ENCODE data around the gene MGRN1. TPM values are rescaled to one million over a fixed set of nuclear protein-coding genes. Genes with fewer than 3 reads are reported as not detected.
A peak's percentile ranks its signal among the peaks of the same experiment; 100 is the strongest.

The MGRN1 gene
- total RNA-seq, 1 experiment from 2014 or later, result 54.6 TPM

- H3K36me3 ChIP-seq (ENCODE audit: insufficient read depth, low read length, poor library complexity, severe bottlenecking), result peaks cover 9% of the 10 kb centered on the region
- peak overlapping the region; percentile 99 for H3K4me3 ChIP-seq (ENCODE audit: low read depth, low read length, poor library complexity, severe bottlenecking)
- TF ChIP-seq EZH2 (IDR thresholded peaks at IDR 0.05; ENCODE audit: borderline replicate concordance, low read depth, low read length, poor library complexity, severe bottlenecking) (no peak), CTCF (conservative IDR thresholded peaks at IDR 0.05; ENCODE audit: low read depth, low read length) (no peak)
- CTCF ChIA-PET, result no interaction called here
- intact Hi-C loops (cut with micrococcal nuclease; ENCODE audit: unreplicated experiment), result no loop called here
- peaks cover 6% of the 10 kb centered on the region for H3K4me1 ChIP-seq (ENCODE audit: insufficient read depth, low read length, poor library complexity, severe bottlenecking)
- peak overlapping the region; percentile 92 for H3K27ac ChIP-seq (ENCODE audit: low read depth, low read length, poor library complexity, severe bottlenecking)
- BruUV-seq (replicated peaks), result no TSS peak
- DNase-seq (ENCODE audit: low spot score), result no peak
- POLR2A ChIA-PET (ENCODE audit: low non-redundant PET), result interaction anchor here (0.6 kb wide), 1 partner anchor 10 kb away, joined by 4 read pairs; no protein-coding TSS in a partner anchor
- H3K27me3 ChIP-seq (replicated peaks; ENCODE audit: insufficient read depth, low read depth, low read length, poor library complexity), result no peaks in the 10 kb centered on the region
- H3K9me3 ChIP-seq (ENCODE audit: low read depth, low read length, poor library complexity, severe bottlenecking), result peaks cover 3% of the 10 kb centered on the region
These were observed 1.8 kb downstream of the MGRN1 start for GRCh38 chr16:4626396-4626795.

GRCh38 chr16:4628283-4628682 lies 3.7 kb downstream of the MGRN1 start:
- POLR2A ChIA-PET (ENCODE audit: low non-redundant PET), result no interaction called here
- no TSS peak for BruUV-seq (replicated peaks)
- H3K27me3 ChIP-seq (replicated peaks; ENCODE audit: insufficient read depth, low read depth, low read length, poor library complexity), result no peaks in the 10 kb centered on the region

GRCh38 chr16:4631444-4631843 lies 6.8 kb downstream of the MGRN1 start:
- no peaks in the 10 kb centered on the region for H3K27me3 ChIP-seq (replicated peaks; ENCODE audit: insufficient read depth, low read depth, low read length, poor library complexity)
- ChIA-PET POLR2A (ENCODE audit: low non-redundant PET) (no interaction called here), CTCF (no interaction called here)
- peaks cover 6% of the 10 kb centered on the region for H3K9me3 ChIP-seq (ENCODE audit: low read depth, low read length, poor library complexity, severe bottlenecking)
- no peak for DNase-seq (ENCODE audit: low spot score)
- no peak for TF ChIP-seq CTCF (conservative IDR thresholded peaks at IDR 0.05; ENCODE audit: low read depth, low read length)
- TF ChIP-seq EZH2 (IDR thresholded peaks at IDR 0.05; ENCODE audit: borderline replicate concordance, low read depth, low read length, poor library complexity, severe bottlenecking), result no peak
- no peak overlapping the region for H3K27ac ChIP-seq (ENCODE audit: low read depth, low read length, poor library complexity, severe bottlenecking)
- intact Hi-C loops (cut with micrococcal nuclease; ENCODE audit: unreplicated experiment), result no loop called here
- no peak overlapping the region for H3K4me3 ChIP-seq (ENCODE audit: low read depth, low read length, poor library complexity, severe bottlenecking)
- no TSS peak for BruUV-seq (replicated peaks)
- H3K36me3 ChIP-seq (ENCODE audit: insufficient read depth, low read length, poor library complexity, severe bottlenecking), result peaks cover 13% of the 10 kb centered on the region
- no peaks in the 10 kb centered on the region for H3K4me1 ChIP-seq (ENCODE audit: insufficient read depth, low read length, poor library complexity, severe bottlenecking)

More at GRCh38 chr16:4628283-4628682, 3.7 kb downstream of the MGRN1 start:
- no peak for DNase-seq (ENCODE audit: low spot score)
- TF ChIP-seq CTCF (conservative IDR thresholded peaks at IDR 0.05; ENCODE audit: low read depth, low read length), result no peak
- TF ChIP-seq EZH2 (IDR thresholded peaks at IDR 0.05; ENCODE audit: borderline replicate concordance, low read depth, low read length, poor library complexity, severe bottlenecking), result no peak
- Histone ChIP-seq H3K27ac (ENCODE audit: low read depth, low read length, poor library complexity, severe bottlenecking) (no peak overlapping the region), H3K4me1 (ENCODE audit: insufficient read depth, low read length, poor library complexity, severe bottlenecking) (peaks cover 6% of the 10 kb centered on the region), H3K36me3 (ENCODE audit: insufficient read depth, low read length, poor library complexity, severe bottlenecking) (peaks cover 13% of the 10 kb centered on the region), H3K9me3 (ENCODE audit: low read depth, low read length, poor library complexity, severe bottlenecking) (peaks cover 6% of the 10 kb centered on the region), H3K4me3 (ENCODE audit: low read depth, low read length, poor library complexity, severe bottlenecking) (no peak overlapping the region)
- CTCF ChIA-PET, result no interaction called here
- intact Hi-C loops (cut with micrococcal nuclease; ENCODE audit: unreplicated experiment), result no loop called here
